Muscle of leg (tissue), 11 donors: ENCODE results near the gene GBX2. TPM values are rescaled to one million over a fixed set of nuclear protein-coding genes. Genes with fewer than 3 reads are reported as not detected.

ENCODE experiments used
- DNase-seq: peaks from one replicate; pipeline ENCODE4 v3.0.0; 2013
- H3K27ac ChIP-seq: one replicate; pipeline ENCODE4 v1.5.1; 2013; ENCODE audit warnings: mild to moderate bottlenecking, low read length, control low read depth
- H3K27me3 ChIP-seq: one replicate; pipeline ENCODE4 v1.6.1; 2013; ENCODE audit warnings: low read length; ENCODE audit not compliant: control insufficient read depth, insufficient read depth
- H3K36me3 ChIP-seq: one replicate; pipeline ENCODE4 v1.6.1; 2013; ENCODE audit warnings: low read length; ENCODE audit not compliant: control insufficient read depth, insufficient read depth
- H3K4me1 ChIP-seq: one replicate; pipeline ENCODE4 v1.6.1; 2013; ENCODE audit warnings: low read length; ENCODE audit not compliant: control insufficient read depth, insufficient read depth
- H3K4me3 ChIP-seq: one replicate; pipeline ENCODE4 v1.5.1; 2013; ENCODE audit warnings: low read length, control low read depth
- H3K9me3 ChIP-seq: replicated peaks from 2 replicates; pipeline ENCODE4 v1.6.1; 2013; ENCODE audit warnings: low read depth, low read length; ENCODE audit not compliant: control insufficient read depth
- WGBS: methylation state at CpG from one replicate; pipeline ENCODE4 v1.1.5; 2013; ENCODE audit warnings: missing lambda C conversion rate; ENCODE audit not compliant: insufficient coverage; 5-methylcytosine and 5-hydroxymethylcytosine counted together
- polyA plus RNA-seq, 8 donors: library from polyadenylated mRNA; unstranded; fragments of 120-200 nt; gene quantifications; one replicate each; pipeline versions ENCODE4 v1.2.1 to v1.2.3, GENCODE V29; 2013; ENCODE audit warnings: inconsistent platforms in 1 of 8, low replicate concordance in 1 of 8; ENCODE audit not compliant: insufficient read length in 8 of 8, insufficient read depth in 1 of 8
- total RNA-seq: library from RNA; stranded (reverse); fragments of 120-200 nt; gene quantifications from one replicate; pipeline ENCODE4 v1.2.4, GENCODE V29; 2013

GBX2 gene
- total and polyA plus RNA-seq, 9 donors, result 0.10 to 0.15 (median 0.14) TPM; not detected in 6

DNA sequence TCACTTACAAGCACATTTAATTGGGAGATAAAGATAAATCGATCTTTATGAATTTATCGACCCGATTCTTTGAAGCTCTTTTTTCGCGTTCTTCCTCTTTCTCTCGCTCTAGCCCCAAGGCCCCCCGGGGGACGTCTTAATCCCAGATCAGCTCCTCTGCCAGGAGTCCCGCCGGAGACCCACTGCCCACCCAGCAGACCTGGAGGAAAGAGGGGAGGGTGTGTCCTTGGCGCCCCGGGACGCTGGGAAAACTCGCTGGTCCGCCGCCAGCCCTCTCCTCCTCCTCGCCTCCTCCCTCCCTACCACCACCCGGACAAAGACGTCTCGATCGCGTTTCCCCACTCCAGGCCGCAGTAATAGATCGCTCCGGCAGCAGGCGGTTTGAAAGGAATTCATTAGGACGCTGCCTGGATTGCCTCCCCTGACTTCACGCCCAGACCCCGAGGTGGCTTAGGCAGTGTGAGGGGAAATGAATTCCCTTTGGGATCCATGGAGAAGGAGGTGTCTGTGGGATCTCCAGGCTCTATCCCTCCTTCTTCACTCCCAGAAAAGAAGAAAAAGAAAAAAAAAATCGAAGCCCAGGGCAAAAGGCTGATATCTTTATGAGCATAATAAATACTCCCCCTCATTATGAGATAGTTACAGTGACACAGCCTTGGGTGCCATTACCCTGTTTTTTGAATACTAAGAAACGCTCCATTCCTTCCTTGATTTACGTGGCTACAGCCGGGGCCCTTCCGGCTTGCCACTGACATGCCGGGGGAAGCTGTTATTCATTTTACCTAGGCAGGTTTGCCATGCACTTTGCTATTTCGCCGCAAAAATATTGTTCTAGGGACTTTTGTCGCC lies 1.8 kb upstream of the GBX2 start:
- WGBS, result 9% methylated on average over 10 of the region's 38 CpGs
- Histone ChIP-seq H3K9me3 (no peaks in the 10 kb centered on the region), H3K27ac (no peak overlapping the region), H3K4me3 (no peak overlapping the region), H3K4me1 (peaks cover 47% of the 10 kb centered on the region), H3K27me3 (peaks cover 97% of the 10 kb centered on the region), H3K36me3 (no peaks in the 10 kb centered on the region)
- no peak for DNase-seq

DNA sequence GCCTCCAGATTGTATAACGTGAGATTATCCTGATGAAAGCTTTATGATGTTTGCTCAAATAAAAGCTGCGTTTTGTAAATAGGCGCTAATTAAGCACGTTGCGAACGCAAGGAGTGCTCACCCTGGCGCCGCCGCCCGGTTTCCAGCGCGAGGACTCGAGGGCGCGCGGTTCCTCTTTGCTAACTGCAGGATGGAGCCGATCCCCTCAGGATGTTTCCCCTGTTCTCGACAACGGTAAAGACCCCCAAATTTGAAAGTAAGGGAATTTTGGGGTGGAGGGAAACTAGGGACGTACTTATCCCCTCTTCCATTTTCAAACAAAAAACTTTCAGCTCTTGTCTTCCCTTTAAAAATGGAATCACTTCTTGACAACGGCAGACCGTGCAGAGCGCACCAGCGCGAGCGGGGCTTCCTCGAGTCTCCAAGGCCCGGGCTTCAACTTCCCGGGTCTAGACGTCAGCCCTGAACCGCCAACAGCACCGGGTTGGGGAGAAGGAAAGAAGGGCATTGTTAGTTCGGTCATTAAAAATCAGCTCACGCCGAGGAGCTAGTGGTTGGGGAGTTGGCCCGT lies 1.1 kb upstream of the GBX2 start:
- WGBS, result 2% methylated on average over 21 of the region's 36 CpGs
- H3K27ac ChIP-seq, result no peak overlapping the region
- H3K27me3 ChIP-seq, result peaks cover 97% of the 10 kb centered on the region
- H3K36me3 ChIP-seq, result no peaks in the 10 kb centered on the region
- no peaks in the 10 kb centered on the region for H3K9me3 ChIP-seq
- H3K4me3 ChIP-seq, result no peak overlapping the region
- DNase-seq, result no peak
- H3K4me1 ChIP-seq, result peaks cover 54% of the 10 kb centered on the region

GRCh38 chr2:236167297-236168109 lies 683 bp downstream of the GBX2 start:
- H3K9me3 ChIP-seq, result no peaks in the 10 kb centered on the region
- H3K4me3 ChIP-seq, result no peak overlapping the region
- WGBS, result under 1% methylated on average over 111 of the region's 112 CpGs
- no peak overlapping the region for H3K27ac ChIP-seq
- no peaks in the 10 kb centered on the region for H3K36me3 ChIP-seq
- H3K27me3 ChIP-seq, result peaks cover 97% of the 10 kb centered on the region
- H3K4me1 ChIP-seq, result peaks cover 52% of the 10 kb centered on the region
- DNase-seq, result no peak

DNA sequence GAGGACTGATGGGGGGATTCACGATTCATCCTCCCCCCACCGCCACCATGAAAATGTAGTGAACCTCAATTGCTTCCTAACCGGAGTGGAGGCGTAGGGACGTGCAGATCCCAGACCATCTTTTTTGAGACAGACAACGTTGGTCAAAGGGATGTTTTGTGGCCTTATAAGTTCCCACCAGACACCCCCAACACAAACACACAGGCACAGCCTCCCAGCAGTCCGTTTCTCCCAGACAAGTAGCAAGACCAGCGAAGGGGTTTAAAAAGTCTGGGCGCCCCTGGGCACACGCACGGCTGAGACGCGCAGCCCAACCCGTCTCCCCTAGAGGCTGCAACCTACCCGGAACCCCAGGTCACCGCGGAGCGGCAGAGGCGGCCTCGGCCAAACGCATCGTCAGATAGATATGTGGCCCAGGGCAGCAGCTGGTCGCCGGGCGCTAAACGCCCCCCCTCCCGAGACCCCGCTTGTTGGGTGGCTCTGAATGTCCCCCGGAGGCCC lies 1.3 kb downstream of the GBX2 start:
- Histone ChIP-seq H3K9me3 (no peaks in the 10 kb centered on the region), H3K4me3 (no peak overlapping the region), H3K4me1 (peaks cover 50% of the 10 kb centered on the region), H3K27me3 (peaks cover 98% of the 10 kb centered on the region), H3K36me3 (no peaks in the 10 kb centered on the region), H3K27ac (no peak overlapping the region)
- DNase-seq, result no peak
- 1% methylated on average over 23 of the region's 29 CpGs for WGBS

DNA sequence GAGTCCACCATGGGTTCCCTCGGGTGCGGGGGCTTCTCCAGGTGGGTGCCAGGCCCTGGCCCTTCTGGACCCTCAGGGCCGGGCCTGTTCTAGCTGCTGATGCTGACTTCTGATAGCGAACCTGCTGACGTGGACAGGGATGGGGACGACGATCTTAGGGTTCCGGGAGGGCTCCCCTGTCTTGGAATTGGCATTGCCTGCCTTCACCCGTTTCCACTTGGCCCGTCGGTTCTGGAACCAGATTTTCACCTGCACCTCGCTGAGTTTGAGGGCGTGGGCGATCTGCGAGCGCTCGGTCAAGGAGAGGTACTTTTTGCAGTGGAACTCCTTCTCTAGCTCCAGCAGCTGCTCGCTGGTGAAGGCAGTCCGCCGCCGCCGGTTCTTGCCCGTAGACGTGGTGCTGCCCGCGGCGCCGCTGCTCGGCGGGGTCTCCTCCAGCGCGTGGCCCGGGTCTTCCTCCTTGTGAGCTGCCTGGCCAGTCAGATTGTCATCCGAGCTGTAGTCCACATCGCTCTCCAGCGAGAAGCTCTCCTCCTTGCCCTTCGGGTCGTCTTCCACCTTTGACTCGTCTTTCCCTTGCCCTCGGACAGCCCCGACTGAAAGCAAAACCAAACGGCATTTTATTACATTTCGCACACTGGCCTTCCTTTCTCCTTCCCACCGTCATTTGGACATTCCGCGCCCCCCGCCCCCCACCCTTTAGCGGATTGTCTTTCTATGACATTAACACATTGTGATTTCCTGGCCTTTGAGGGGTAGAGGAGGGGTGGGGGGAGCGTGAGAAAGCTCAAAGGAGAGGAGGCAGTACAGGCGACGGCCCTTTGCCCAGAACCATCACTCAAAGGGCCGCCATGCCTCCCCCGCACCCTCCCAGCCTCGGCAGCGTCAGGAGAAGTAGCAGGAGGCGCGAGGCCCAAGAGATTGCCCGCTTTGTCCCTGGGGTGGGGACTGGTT lies 2.1 kb downstream of the GBX2 start:
- Histone ChIP-seq H3K9me3 (no peaks in the 10 kb centered on the region), H3K36me3 (no peaks in the 10 kb centered on the region), H3K4me1 (peaks cover 44% of the 10 kb centered on the region), H3K27me3 (peaks cover 98% of the 10 kb centered on the region), H3K4me3 (peak overlapping the region; percentile 15), H3K27ac (no peak overlapping the region)
- no peak for DNase-seq
- 8% methylated on average over 43 of the region's 58 CpGs for WGBS

- H3K4me3 ChIP-seq, result peak overlapping the region; percentile 10
- no peaks in the 10 kb centered on the region for H3K36me3 ChIP-seq
- H3K27me3 ChIP-seq, result peaks cover 98% of the 10 kb centered on the region
- DNase-seq, result no peak
- 6% methylated on average over 6 of the region's 18 CpGs for WGBS
- H3K27ac ChIP-seq, result no peak overlapping the region
- H3K9me3 ChIP-seq, result no peaks in the 10 kb centered on the region
- H3K4me1 ChIP-seq, result peaks cover 41% of the 10 kb centered on the region
Observed at GRCh38 chr2:236164925-236165841, 3.0 kb downstream of the GBX2 start.

DNA sequence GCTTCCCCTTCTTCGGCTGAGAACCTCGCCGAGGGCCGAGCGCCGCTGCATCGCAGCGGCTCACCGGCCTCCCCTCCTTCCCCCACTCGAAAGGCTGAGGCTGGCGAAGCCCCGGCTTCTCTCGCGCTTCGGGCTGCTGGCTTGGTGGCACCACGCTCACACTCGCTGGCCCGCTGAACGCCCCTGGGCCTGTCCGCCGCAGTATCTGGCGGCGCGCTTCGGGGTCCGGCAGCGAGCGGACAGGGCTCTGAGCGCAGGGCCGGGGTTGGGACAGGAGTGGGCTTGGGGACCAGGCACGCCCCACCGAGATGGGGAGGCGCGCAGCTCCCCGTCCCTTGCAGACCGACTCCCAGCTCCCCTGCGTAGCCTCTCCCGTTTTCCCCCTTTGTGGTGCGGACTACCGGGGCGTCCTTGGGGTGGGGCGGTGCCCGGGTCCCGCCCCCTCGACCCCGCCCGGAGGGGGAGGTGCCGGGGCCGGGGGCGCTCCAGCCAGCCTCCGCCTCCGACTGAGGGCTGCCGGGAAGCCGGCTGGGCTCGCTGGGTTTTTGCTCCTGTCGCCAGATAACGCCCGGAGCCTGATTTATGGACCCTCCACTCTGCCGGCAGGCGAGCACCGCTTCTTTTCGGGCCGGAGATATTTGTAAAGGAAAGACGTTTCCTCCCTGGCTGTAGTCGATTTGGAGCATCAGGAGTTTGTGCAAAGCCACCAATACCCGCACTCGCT lies 3.8 kb downstream of the GBX2 start:
- under 1% methylated on average over 61 of the region's 67 CpGs for WGBS
- H3K27me3 ChIP-seq, result peaks cover 98% of the 10 kb centered on the region
- H3K27ac ChIP-seq, result no peak overlapping the region
- H3K9me3 ChIP-seq, result no peaks in the 10 kb centered on the region
- no peaks in the 10 kb centered on the region for H3K36me3 ChIP-seq
- DNase-seq, result no peak
- H3K4me1 ChIP-seq, result peaks cover 35% of the 10 kb centered on the region
- peak overlapping the region; percentile 37 for H3K4me3 ChIP-seq

DNA sequence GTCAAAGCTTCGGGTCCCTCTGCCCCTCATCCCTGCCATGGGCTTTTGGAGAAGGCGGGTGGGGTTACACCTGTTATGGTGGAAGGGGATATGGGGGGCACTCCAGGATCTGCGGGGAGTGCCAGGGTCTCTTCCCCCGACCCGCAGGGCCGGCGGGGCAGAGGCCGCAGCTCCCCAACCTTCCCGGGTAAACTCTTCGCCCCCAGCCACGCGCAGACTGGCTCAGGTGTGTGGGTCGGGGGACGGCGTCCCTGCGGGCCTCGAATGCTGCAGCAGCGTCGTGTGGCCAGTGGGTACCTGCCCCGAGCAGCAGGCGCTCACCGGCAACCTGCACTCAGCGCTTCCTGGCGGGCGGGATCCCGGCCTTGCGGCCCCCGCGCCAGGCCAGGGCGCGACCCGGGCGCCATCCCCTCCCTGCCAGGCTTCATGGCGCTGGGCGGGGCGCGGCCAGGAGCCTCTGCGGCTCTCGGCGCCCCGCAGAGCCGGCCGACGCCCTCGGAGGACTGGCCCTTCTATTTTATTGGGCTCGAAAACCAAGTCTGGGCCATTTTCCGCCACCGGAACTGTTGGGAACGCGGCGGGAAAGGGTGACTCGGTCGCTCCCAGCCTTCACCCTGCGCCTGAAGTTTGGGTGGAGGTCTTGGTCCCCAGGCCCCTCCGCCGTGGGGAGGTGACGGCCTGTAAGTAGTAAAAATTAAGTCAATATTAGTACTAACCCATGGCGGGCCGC lies 4.5 kb downstream of the GBX2 start:
- Histone ChIP-seq H3K27me3 (peaks cover 98% of the 10 kb centered on the region), H3K4me3 (peak overlapping the region; percentile 37), H3K36me3 (no peaks in the 10 kb centered on the region), H3K27ac (no peak overlapping the region), H3K9me3 (no peaks in the 10 kb centered on the region), H3K4me1 (peaks cover 38% of the 10 kb centered on the region)
- no peak for DNase-seq
- WGBS, result 5% methylated on average over 42 of the region's 59 CpGs
